Measurements from ENCODE around the gene CEP57L1.

GRCh38 chr6:109059153-109059552 is 36.2 kb upstream of the CEP57L1 start:
- TF ChIP-seq CTCF (IDR thresholded peaks at IDR 0.05 in 8 of 11, conservative IDR thresholded peaks at IDR 0.05 in 3 of 11) (no peak), POLR2A (IDR thresholded peaks at IDR 0.05) (no peak)
